ENCODE measurements around the gene FBP1.

FBP1 gene

DNA sequence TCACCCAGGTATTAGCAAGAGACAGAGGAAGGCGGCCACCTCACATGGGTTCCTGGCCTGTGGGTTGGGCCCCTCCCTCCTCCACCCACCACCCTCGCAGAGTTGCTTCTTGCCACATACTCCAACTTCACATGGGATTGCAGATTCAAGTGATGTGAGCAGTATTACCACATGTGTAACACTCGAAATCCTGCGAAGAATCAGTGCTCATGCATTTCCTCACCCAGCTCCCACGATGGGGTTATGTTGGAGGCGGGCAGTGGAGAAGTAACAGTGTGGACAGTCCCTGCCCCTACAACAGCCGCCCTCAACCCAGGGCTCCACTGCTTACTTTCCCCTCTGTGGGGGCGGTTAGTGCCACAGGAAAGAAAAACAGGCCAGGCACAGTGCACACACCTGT is 3.9 kb upstream of the FBP1 start:
- H3K36me3 Mint-ChIP-seq = no peaks in the 10 kb centered on the region
- H3K4me3 Mint-ChIP-seq = no peak overlapping the region
- H3K4me1 Mint-ChIP-seq (ENCODE audit: low read depth) = peaks cover 14% of the 10 kb centered on the region
- H3K27ac Mint-ChIP-seq = no peak overlapping the region
- H3K9me3 Mint-ChIP-seq (ENCODE audit: low read depth) = no peaks in the 10 kb centered on the region
- H3K27me3 Mint-ChIP-seq = no peaks in the 10 kb centered on the region

DNA sequence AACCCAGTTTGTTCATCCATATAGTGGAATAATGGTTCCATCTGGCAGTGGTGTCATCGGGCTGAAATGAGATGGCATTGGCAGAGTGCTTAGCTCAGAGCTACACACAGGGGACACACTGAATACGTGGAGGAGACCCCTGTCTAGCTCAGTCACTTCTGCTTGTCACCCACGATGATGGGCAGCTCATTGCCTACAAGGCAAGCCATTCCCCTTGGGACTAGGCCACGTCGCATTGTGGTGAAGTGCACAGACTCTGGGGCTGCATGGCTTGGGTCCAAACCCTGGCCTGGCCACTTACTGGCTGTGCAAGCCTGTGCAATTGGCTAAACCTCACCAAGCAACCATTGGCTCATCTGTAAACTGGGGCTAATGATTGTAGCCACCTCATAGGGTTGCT is 3.2 kb upstream of the FBP1 start:
- Mint-ChIP-seq H3K27ac (no peak overlapping the region), H3K4me1 (ENCODE audit: low read depth) (peaks cover 15% of the 10 kb centered on the region)

DNA sequence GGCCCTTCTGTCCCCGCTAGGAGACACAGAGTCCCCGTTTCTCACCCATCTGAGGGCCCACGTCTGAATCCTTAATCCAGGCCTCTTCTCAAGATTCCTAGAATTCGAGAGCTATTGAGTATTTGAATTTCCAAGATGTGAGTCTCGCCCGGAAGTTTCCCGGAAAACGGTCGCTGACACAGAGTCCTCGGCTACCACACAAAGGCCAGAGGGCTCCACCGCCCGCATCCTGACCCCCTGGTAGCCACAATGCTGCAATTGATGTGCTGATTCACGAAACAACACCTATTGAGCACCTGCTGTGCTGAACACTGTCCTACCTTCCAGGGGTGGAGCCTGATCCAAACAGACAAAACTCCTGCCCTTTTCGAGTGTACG is 670 bp upstream of the FBP1 start:
- no peaks in the 10 kb centered on the region for H3K36me3 Mint-ChIP-seq
- H3K27me3 Mint-ChIP-seq = no peaks in the 10 kb centered on the region
- peaks cover 17% of the 10 kb centered on the region for H3K4me1 Mint-ChIP-seq (ENCODE audit: low read depth)
- H3K4me3 Mint-ChIP-seq = peak overlapping the region; percentile 94
- no peaks in the 10 kb centered on the region for H3K9me3 Mint-ChIP-seq (ENCODE audit: low read depth)
- peak overlapping the region; percentile 34 for H3K27ac Mint-ChIP-seq

More for the DNA sequence above, 3.2 kb upstream of the FBP1 start:
- Mint-ChIP-seq H3K9me3 (ENCODE audit: low read depth) (no peaks in the 10 kb centered on the region), H3K4me3 (no peak overlapping the region), H3K36me3 (no peaks in the 10 kb centered on the region), H3K27me3 (no peaks in the 10 kb centered on the region)

DNA sequence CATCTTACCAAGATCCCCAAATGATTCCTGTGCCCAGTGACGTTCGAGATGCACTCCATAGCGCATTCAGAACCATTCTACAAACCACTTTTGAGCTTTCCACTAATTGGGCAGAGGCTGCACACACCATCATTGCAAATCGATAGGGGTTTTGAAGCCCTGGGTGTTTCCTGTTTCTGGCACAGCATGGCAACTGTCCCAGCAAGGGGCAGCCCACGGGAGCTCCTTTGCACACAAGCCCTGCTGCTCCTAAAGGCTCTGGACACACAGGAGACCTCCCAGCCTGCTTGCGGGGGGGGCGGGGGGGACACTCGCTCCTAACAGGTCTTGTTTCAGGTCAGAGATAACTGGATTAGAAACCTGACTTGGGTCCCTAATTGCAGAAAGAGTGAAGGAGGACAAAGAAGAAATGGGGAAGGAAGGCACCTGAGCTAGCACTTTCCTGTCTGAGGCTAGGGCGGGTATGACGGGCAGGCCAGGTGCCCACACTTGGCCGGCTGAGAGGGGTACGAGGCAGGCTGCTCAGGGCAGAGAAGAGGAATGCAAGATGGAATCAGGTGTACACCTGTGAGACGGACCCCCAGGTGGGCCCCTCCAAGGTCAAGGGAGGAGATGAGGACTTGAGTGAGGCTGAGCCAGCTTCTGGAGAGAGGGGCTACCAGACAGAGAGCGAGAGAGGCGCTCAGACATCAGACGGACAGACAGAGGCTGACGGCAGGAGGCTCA is 820 bp downstream of the FBP1 start:
- Mint-ChIP-seq H3K27ac (peak overlapping the region; percentile 80), H3K27me3 (no peaks in the 10 kb centered on the region), H3K9me3 (ENCODE audit: low read depth) (no peaks in the 10 kb centered on the region), H3K4me1 (ENCODE audit: low read depth) (peaks cover 17% of the 10 kb centered on the region), H3K36me3 (no peaks in the 10 kb centered on the region), H3K4me3 (peak overlapping the region; percentile 94)

DNA sequence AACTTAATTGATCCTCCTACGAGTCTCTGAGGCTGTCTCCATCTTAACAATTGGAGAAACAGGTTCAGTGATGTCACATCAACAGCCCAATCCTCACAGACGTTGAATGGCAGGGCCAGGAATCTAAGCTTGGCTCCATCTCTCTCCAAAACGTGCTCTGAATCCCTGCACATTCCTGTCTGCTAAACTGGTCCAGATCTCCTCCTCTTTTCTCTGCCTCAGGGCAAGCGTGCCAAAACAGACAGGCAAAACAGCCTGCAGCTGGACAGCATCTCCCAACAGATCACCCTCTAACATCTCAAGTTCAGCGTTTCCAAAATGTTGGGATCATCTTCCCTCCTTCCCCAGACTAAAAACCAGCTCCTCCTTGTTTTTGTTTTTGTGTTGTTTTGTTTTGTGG is 6.6 kb downstream of the FBP1 start:
- no peaks in the 10 kb centered on the region for H3K27me3 Mint-ChIP-seq
- peaks cover 2% of the 10 kb centered on the region for H3K4me1 Mint-ChIP-seq (ENCODE audit: low read depth)
- no peak overlapping the region for H3K4me3 Mint-ChIP-seq
- no peaks in the 10 kb centered on the region for H3K36me3 Mint-ChIP-seq
- H3K9me3 Mint-ChIP-seq (ENCODE audit: low read depth) = no peaks in the 10 kb centered on the region
- no peak overlapping the region for H3K27ac Mint-ChIP-seq

DNA sequence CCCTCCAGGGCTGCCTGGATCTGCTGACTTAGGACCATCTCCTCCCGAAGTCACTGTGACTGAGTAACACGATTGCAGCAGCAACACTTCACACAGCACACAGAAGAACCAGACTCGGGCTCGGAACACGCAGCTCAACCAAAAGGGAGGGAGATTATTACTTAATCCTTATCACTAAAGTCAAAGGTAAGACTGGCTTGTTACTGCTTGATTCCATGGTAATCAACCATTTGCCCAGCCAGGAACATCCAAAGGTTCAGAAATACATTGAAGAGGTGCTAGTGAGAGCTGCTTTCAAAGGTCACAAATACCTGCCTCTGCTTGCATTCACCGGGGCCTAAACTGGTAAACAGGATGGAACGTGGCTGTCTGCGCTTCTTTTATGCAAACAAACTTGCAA is 7.7 kb downstream of the FBP1 start:
- Mint-ChIP-seq H3K4me1 (ENCODE audit: low read depth) (no peaks in the 10 kb centered on the region), H3K27me3 (no peaks in the 10 kb centered on the region), H3K4me3 (no peak overlapping the region), H3K27ac (no peak overlapping the region), H3K9me3 (ENCODE audit: low read depth) (no peaks in the 10 kb centered on the region), H3K36me3 (no peaks in the 10 kb centered on the region)

DNA sequence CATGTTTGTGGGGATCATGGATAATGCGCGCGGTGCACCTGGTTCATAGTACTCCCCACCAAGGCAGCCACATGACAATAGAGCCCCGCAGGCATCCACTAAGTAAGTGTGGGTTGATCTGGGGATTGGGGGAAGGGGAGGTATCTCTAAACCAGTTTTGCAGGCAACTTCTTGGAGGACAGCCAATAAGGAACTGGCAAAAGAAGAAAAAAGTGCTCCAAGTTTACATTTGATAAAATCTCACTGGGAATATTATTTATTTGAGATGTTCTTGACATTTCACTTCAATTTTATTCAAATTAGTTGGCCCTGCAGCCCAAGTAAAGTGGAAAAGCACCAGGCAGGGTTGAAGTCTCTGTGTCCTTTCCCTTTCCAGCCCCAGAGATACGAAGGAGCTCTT is 8.5 kb downstream of the FBP1 start:
- peaks cover 1% of the 10 kb centered on the region for H3K4me1 Mint-ChIP-seq (ENCODE audit: low read depth)
- no peak overlapping the region for H3K27ac Mint-ChIP-seq
- H3K36me3 Mint-ChIP-seq = peaks cover 2% of the 10 kb centered on the region
- no peak overlapping the region for H3K4me3 Mint-ChIP-seq
- no peaks in the 10 kb centered on the region for H3K27me3 Mint-ChIP-seq
- no peaks in the 10 kb centered on the region for H3K9me3 Mint-ChIP-seq (ENCODE audit: low read depth)

DNA sequence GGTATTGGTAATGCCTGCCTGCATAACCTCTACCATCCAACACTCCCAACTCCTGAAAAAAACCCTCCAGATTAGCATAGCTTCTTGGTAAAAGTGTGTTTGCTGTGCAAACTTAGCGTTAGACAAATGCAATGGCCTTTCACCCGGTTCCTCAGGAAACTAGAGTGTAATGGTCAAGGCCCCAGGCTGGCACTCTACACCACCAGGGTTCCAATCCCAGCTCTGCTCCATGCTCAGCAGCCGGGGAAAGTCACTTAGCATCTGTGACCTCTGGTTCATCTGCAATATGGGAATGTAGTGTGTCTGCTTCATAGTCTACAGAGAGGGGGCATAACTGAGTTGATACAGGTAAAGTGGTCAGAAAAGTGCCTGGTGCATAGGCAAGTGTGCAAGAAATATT is 9.0 kb downstream of the FBP1 start:
- H3K36me3 Mint-ChIP-seq = peaks cover 2% of the 10 kb centered on the region
- no peak overlapping the region for H3K4me3 Mint-ChIP-seq
- H3K9me3 Mint-ChIP-seq (ENCODE audit: low read depth) = no peaks in the 10 kb centered on the region
- H3K4me1 Mint-ChIP-seq (ENCODE audit: low read depth) = peaks cover 1% of the 10 kb centered on the region
- no peaks in the 10 kb centered on the region for H3K27me3 Mint-ChIP-seq
- H3K27ac Mint-ChIP-seq = no peak overlapping the region

DNA sequence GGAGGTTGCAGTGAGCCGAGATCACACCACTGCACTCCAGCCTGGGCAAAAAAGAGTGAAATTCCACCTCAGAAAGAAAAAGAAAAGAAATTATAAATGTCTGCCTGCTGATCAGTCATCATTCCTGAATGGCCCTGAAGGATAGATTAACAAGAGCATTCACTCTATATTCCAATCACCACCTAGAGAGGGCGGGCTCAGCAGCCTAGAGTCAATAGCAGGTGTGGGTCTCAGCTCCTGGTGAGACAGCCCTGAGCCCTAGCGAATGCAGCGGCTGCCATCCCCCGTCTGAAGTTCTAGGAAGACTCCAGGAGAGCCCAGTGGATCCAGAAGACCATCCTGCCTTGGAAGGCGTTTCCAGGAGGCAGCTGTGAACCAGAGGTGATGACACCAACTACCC is 12.0 kb downstream of the FBP1 start:
- H3K27ac Mint-ChIP-seq = no peak overlapping the region
- peaks cover 2% of the 10 kb centered on the region for H3K36me3 Mint-ChIP-seq
- no peaks in the 10 kb centered on the region for H3K9me3 Mint-ChIP-seq (ENCODE audit: low read depth)
- H3K4me1 Mint-ChIP-seq (ENCODE audit: low read depth) = peaks cover 4% of the 10 kb centered on the region
- no peaks in the 10 kb centered on the region for H3K27me3 Mint-ChIP-seq
- no peak overlapping the region for H3K4me3 Mint-ChIP-seq

DNA sequence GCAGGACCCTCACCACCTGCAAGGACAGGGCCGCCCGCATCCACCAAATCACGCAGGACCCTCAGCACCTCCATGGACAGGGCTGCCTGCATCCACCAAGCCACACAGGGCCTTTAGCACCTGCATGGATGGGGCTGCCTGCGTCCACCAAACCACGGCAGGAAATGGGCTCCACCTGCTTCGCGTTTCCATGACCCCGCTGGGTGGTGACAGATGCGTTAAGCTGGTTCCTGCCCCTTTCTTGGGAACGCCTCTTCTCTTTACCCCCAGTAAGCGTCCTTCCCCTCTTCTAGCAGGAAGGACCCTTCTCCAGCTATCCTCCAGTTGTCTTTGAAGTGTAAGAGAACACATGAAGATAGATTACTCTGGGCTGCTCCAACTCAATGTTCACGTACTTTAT is 13.5 kb downstream of the FBP1 start:
- Mint-ChIP-seq H3K4me1 (ENCODE audit: low read depth) (peaks cover 9% of the 10 kb centered on the region), H3K9me3 (ENCODE audit: low read depth) (no peaks in the 10 kb centered on the region), H3K27ac (no peak overlapping the region), H3K4me3 (no peak overlapping the region), H3K27me3 (no peaks in the 10 kb centered on the region), H3K36me3 (peaks cover 2% of the 10 kb centered on the region)

DNA sequence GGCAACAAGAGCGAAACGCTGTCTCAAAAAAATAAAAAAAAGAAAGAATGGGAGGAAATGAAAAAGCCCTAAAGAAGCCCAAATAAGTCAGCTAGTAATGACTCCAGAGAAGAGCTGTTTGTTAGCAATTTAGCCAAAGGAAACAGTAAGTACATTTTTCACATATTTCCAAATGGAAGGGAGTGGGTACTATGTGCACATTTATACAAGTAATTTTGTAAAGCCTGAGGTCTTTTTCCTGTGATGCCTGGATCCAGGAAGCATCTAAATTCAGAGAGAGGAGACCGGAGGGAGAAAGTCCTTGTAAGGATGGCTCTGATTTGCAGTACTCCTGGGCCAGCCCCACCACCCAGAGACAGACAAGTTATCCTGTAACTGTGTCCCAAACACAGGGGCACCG is 14.7 kb downstream of the FBP1 start:
- H3K36me3 Mint-ChIP-seq = peaks cover 8% of the 10 kb centered on the region
- H3K4me1 Mint-ChIP-seq (ENCODE audit: low read depth) = peaks cover 11% of the 10 kb centered on the region
- no peak overlapping the region for H3K4me3 Mint-ChIP-seq
- no peak overlapping the region for H3K27ac Mint-ChIP-seq
- H3K9me3 Mint-ChIP-seq (ENCODE audit: low read depth) = no peaks in the 10 kb centered on the region
- H3K27me3 Mint-ChIP-seq = peaks cover 2% of the 10 kb centered on the region

DNA sequence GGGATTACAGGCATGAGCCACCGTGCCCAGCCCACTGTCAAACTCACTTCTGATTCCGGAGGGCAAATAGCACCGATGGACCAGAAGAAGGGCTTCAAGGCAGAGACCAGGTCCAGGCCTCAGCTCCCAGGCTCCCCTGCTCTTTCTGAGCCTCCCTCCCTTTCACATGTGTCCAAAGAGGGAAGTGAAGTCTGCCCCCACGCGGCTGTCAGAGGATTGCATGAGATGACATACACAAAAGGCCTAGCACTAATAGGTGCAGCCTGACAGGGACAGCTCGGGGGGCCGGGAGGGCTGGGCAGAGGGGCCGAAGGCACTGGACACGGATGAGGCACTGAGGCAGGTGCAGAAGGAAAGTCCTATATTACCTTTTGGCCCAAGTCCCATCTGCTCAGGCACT is 16.1 kb downstream of the FBP1 start:
- H3K36me3 Mint-ChIP-seq = peaks cover 11% of the 10 kb centered on the region
- no peak overlapping the region for H3K4me3 Mint-ChIP-seq
- peaks cover 11% of the 10 kb centered on the region for H3K4me1 Mint-ChIP-seq (ENCODE audit: low read depth)
- peaks cover 4% of the 10 kb centered on the region for H3K27me3 Mint-ChIP-seq
- no peaks in the 10 kb centered on the region for H3K9me3 Mint-ChIP-seq (ENCODE audit: low read depth)
- H3K27ac Mint-ChIP-seq = no peak overlapping the region

DNA sequence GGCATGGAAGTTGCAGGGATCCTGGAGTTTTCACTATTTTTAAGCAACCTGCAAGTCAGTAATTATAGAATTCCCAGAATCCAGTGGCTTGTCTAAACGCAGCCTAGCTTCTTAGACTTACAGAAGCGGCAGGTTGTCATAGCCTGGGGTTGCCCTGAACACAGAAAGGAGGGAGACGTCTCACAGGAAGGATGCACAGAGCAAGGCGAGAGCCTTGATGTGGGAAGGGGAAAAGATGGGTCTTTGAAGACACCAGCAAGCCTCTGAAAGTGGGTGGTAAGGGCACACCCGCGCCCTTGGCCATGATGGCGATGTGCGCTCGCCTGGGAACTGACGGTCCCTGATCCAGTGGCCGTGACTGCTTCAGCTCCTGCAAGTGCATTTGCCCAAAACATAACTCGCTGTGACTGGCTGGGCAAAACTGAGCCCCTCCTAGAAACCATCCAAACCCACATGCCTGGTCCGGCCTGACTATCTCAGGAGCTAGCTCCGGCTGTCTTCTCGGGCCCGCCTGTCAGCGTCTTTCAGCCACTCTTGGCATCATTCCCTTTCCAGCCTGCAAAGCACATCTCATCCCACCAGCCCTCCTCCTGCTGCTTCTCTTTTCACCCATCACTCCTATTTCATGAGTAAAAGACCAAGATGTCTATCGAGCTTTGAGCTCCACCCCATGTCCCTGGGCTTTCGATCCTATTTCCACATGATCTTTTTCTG is 17.1 kb downstream of the FBP1 start:
- Mint-ChIP-seq H3K4me1 (ENCODE audit: low read depth) (peaks cover 11% of the 10 kb centered on the region), H3K9me3 (ENCODE audit: low read depth) (no peaks in the 10 kb centered on the region), H3K27me3 (peaks cover 4% of the 10 kb centered on the region), H3K4me3 (no peak overlapping the region), H3K36me3 (peaks cover 17% of the 10 kb centered on the region), H3K27ac (no peak overlapping the region)

DNA sequence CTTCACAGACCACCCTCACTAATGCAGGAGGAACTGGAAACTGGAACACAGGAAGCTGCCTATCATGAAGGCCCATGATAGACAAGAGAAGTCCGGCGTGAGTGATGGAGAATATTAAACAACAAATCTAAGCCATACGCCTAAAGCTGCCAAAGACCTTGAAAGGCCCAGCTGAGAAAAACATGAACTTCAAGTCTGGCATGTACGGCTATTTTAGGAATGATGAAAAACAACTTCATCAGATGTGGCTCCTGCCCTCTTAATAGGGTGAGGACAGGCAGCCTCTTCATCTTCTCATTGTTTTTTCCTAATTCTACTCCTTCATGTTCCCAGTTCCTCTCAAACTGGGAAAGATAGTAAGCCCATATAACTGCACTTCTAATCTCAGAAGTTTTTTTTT is 20.3 kb downstream of the FBP1 start:
- Mint-ChIP-seq H3K27ac (no peak overlapping the region), H3K4me3 (no peak overlapping the region), H3K9me3 (ENCODE audit: low read depth) (no peaks in the 10 kb centered on the region), H3K27me3 (peaks cover 6% of the 10 kb centered on the region), H3K4me1 (ENCODE audit: low read depth) (peaks cover 9% of the 10 kb centered on the region), H3K36me3 (peaks cover 18% of the 10 kb centered on the region)

DNA sequence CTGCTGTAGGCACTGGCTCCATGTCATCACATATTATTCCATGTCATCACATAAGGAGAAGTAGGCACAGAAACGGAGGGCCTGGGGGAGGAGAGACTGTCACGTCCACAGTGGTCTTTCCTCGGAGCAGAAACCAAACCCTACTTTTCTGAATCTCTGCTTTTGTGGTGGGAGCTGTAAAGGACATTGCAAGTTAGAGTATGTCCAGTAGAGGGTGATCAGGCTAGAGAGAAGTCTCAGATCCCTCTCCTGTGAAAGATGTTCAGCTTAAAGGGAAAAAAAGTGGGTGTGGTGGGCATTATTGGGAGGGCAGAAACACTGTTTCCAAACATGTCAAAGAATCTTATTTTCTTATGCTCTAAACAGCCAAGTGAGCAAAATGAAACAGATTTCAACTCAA is 26.3 kb downstream of the FBP1 start:
- no peaks in the 10 kb centered on the region for H3K9me3 Mint-ChIP-seq (ENCODE audit: low read depth)
- peaks cover 2% of the 10 kb centered on the region for H3K27me3 Mint-ChIP-seq
- peaks cover 8% of the 10 kb centered on the region for H3K36me3 Mint-ChIP-seq
- no peak overlapping the region for H3K4me3 Mint-ChIP-seq
- peaks cover 8% of the 10 kb centered on the region for H3K4me1 Mint-ChIP-seq (ENCODE audit: low read depth)
- H3K27ac Mint-ChIP-seq = no peak overlapping the region

DNA sequence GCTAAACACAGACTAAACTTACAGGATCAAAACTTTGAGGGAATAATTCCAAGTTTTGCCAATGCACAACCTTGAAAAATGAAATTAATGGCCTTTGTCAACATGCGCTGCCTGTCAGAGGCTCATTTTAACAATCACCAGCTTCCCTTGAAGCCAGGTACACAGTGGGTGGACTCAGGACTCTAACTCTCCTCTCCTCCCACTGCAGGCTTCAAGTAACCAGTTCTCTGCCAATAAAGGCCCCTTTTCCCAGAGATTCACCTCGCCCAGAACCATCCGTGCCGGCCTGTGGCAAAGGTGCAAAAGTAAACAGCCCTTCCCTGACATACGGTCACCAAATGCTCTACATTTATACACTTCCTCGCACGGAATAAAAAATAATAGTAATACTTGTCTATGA is 27.2 kb downstream of the FBP1 start:
- Mint-ChIP-seq H3K9me3 (ENCODE audit: low read depth) (no peaks in the 10 kb centered on the region), H3K27me3 (peaks cover 2% of the 10 kb centered on the region), H3K4me1 (ENCODE audit: low read depth) (peaks cover 8% of the 10 kb centered on the region), H3K4me3 (no peak overlapping the region), H3K27ac (no peak overlapping the region), H3K36me3 (peaks cover 4% of the 10 kb centered on the region)

Measured in activated naive CD8-positive, alpha-beta T cell (primary cell).